Omental fat pad (tissue), 4 donors: ENCODE data around the gene YDJC. TPM values are rescaled to one million over a fixed set of nuclear protein-coding genes. Genes with fewer than 3 reads are reported as not detected.

ENCODE experiments used
- ATAC-seq: fragments of 150-250 bp; one replicate; pipeline ENCODE4 v1.9.1; 2016; ENCODE audit warnings: mild to moderate bottlenecking, moderate library complexity; ENCODE audit not compliant: low FRiP score
- DNase-seq: peaks from one replicate; pipeline ENCODE4 v3.0.0-alpha.2; 2019; ENCODE audit warnings: low spot score
- CTCF ChIP-seq, 3 donors: fragments of 450-650 bp; IDR thresholded peaks; one replicate each; pipeline ENCODE4 v1.5.1; 2016 to 2017; ENCODE audit warnings: antibody characterized with exemption in 3 of 3, mild to moderate bottlenecking in 3 of 3, moderate library complexity in 2 of 3
- total RNA-seq, 4 donors: library from RNA; depleted of rRNA; stranded (reverse); fragments of >200 nt; gene quantifications; one replicate each; pipeline ENCODE4 v1.1.0, GENCODE V29; 2016

The YDJC gene
- total RNA-seq, 4 donors from 2014 or later, result 14.3 to 33.3 (median 17.1) TPM

- DNase-seq, result no peak
Observed at GRCh38 chr22:21672107-21672629, 42.3 kb upstream of the YDJC start.

GRCh38 chr22:21669026-21669425 is 39.2 kb upstream of the YDJC start:
- no peak for TF ChIP-seq CTCF (IDR thresholded peaks at IDR 0.05)
- ATAC-seq (no peak), DNase-seq (no peak)

More at GRCh38 chr22:21672107-21672629, 42.3 kb upstream of the YDJC start:
- TF ChIP-seq CTCF (IDR thresholded peaks at IDR 0.05), result no peak
- ATAC-seq, result no peak

- ATAC-seq (no peak), DNase-seq (no peak)
- no peak for TF ChIP-seq CTCF (IDR thresholded peaks at IDR 0.05)
Observed at GRCh38 chr22:21666786-21667185, 37.0 kb upstream of the YDJC start.

GRCh38 chr22:21665047-21665851 is 35.4 kb upstream of the YDJC start:
- DNase-seq, result no peak
- ATAC-seq, result no peak
- no peak for TF ChIP-seq CTCF (IDR thresholded peaks at IDR 0.05)

GRCh38 chr22:21663738-21664137 is 33.9 kb upstream of the YDJC start:
- TF ChIP-seq CTCF (IDR thresholded peaks at IDR 0.05), result no peak
- DNase-seq, result no peak
- no peak for ATAC-seq

GRCh38 chr22:21661991-21662390 is 32.2 kb upstream of the YDJC start:
- no peak for DNase-seq
- no peak for ATAC-seq
- no peak for TF ChIP-seq CTCF (IDR thresholded peaks at IDR 0.05)

- ATAC-seq, result no peak
- TF ChIP-seq CTCF (IDR thresholded peaks at IDR 0.05), result no peak
- DNase-seq, result no peak
Observed at GRCh38 chr22:21660904-21661303, 31.1 kb upstream of the YDJC start.
